ENCODE results near the gene NUDT3. TPM values are rescaled to one million over a fixed set of nuclear protein-coding genes. Genes with fewer than 3 reads are reported as not detected.

The NUDT3 gene
- total RNA-seq, 1 experiment from 2014 or later = 41.7 TPM

GRCh38 chr6:34305982-34306708 lies 86.3 kb downstream of the NUDT3 start:
- H3K27ac ChIP-seq (ENCODE audit: low read length) = no peak overlapping the region
- H3K36me3 ChIP-seq (ENCODE audit: insufficient read depth, low read length) = no peaks in the 10 kb centered on the region
- no peak overlapping the region for H3K9ac ChIP-seq (ENCODE audit: low read length)
- H3K27me3 ChIP-seq (ENCODE audit: low read length) = no peaks in the 10 kb centered on the region
- H4K20me1 ChIP-seq (ENCODE audit: insufficient read depth, low read depth, low read length) = no peaks in the 10 kb centered on the region
- DNase-seq = no peak
- no peak overlapping the region for H2AFZ ChIP-seq (ENCODE audit: low read length)
- H3K4me1 ChIP-seq (ENCODE audit: low read length) = no peaks in the 10 kb centered on the region; the same call in 1 of the 2 replicates
- peaks cover 91% of the 10 kb centered on the region for H3K79me2 ChIP-seq (ENCODE audit: low read length)
- no peak overlapping the region for H3K4me2 ChIP-seq (ENCODE audit: low read depth, low read length, poor library complexity, severe bottlenecking)
- no peak overlapping the region for H3K4me3 ChIP-seq (ENCODE audit: low read length)
- H3K9me3 ChIP-seq (ENCODE audit: low read length) = no peaks in the 10 kb centered on the region
- no peaks in the 10 kb centered on the region for H3K9me2 ChIP-seq (replicated peaks; ENCODE audit: insufficient read depth, low read length)

GRCh38 chr6:34305497-34305896 lies 87.0 kb downstream of the NUDT3 start:
- Histone ChIP-seq H3K9me2 (replicated peaks; ENCODE audit: insufficient read depth, low read length) (no peaks in the 10 kb centered on the region), H4K20me1 (ENCODE audit: insufficient read depth, low read depth, low read length) (no peaks in the 10 kb centered on the region), H3K79me2 (ENCODE audit: low read length) (peaks cover 91% of the 10 kb centered on the region)

GRCh38 chr6:34304164-34304563 lies 88.3 kb downstream of the NUDT3 start:
- Histone ChIP-seq H3K4me2 (ENCODE audit: low read depth, low read length, poor library complexity, severe bottlenecking) (no peak overlapping the region), H3K27ac (ENCODE audit: low read length) (no peak overlapping the region), H3K9me3 (ENCODE audit: low read length) (no peaks in the 10 kb centered on the region), H3K4me1 (ENCODE audit: low read length) (peaks cover 9% of the 10 kb centered on the region), H4K20me1 (ENCODE audit: insufficient read depth, low read depth, low read length) (no peaks in the 10 kb centered on the region), H3K36me3 (ENCODE audit: insufficient read depth, low read length) (no peaks in the 10 kb centered on the region), H3K4me3 (ENCODE audit: low read length) (no peak overlapping the region), H3K9ac (ENCODE audit: low read length) (no peak overlapping the region), H3K79me2 (ENCODE audit: low read length) (peaks cover 88% of the 10 kb centered on the region), H3K27me3 (ENCODE audit: low read length) (no peaks in the 10 kb centered on the region), H2AFZ (ENCODE audit: low read length) (no peak overlapping the region), H3K9me2 (replicated peaks; ENCODE audit: insufficient read depth, low read length) (no peaks in the 10 kb centered on the region)
- DNase-seq = no peak

More at GRCh38 chr6:34305497-34305896, 87.0 kb downstream of the NUDT3 start:
- Histone ChIP-seq H3K27ac (ENCODE audit: low read length) (no peak overlapping the region), H3K9ac (ENCODE audit: low read length) (no peak overlapping the region), H3K9me3 (ENCODE audit: low read length) (no peaks in the 10 kb centered on the region), H3K4me2 (ENCODE audit: low read depth, low read length, poor library complexity, severe bottlenecking) (no peak overlapping the region), H3K4me3 (ENCODE audit: low read length) (no peak overlapping the region), H2AFZ (ENCODE audit: low read length) (no peak overlapping the region), H3K36me3 (ENCODE audit: insufficient read depth, low read length) (no peaks in the 10 kb centered on the region), H3K4me1 (ENCODE audit: low read length) (peaks cover 6% of the 10 kb centered on the region; the same call in 1 of the 2 replicates), H3K27me3 (ENCODE audit: low read length) (no peaks in the 10 kb centered on the region)
- DNase-seq = no peak

DNA sequence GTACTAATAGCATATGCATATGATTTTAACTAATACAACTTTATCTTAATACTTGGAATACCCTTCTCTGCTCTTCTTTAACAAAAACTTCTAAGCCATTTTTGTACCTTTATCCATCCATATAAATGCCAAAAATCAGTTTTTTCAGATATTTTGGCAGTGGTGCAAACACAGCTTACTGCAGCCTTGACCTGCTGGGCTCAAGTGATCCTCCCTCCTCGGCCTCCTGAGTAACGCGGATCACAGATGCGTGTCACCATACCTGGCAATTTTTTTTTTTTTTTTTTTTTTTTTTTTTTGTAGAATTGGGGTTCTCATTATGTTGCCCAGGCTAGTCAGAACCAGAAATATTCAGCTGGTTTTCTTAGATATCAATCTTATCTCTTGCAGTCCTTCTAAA lies 89.5 kb downstream of the NUDT3 start:
- Histone ChIP-seq H2AFZ (ENCODE audit: low read length) (no peak overlapping the region), H3K79me2 (ENCODE audit: low read length) (peaks cover 88% of the 10 kb centered on the region)

DNA sequence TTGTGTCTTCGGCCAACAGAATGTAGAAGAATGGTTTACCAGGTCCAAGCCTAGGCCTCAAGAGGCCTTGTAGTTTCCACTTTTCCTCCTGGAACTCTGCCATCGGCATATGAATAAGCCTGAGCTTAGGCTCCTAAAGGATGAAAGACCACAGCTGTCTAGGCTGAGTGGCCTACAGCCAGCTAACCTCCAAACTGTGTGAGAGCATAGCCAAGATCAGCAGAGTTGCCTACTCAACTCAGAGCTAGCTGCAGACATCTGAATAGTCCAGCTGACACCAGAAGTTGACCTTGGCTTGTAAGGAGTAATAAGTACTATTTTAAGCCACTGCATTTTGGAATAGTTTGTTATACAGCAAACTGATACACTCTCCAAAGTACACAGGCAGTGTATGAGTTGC lies 91.1 kb downstream of the NUDT3 start:
- no peak overlapping the region for H3K27ac ChIP-seq (ENCODE audit: low read length)
- H3K79me2 ChIP-seq (ENCODE audit: low read length) = peaks cover 84% of the 10 kb centered on the region
- H3K4me3 ChIP-seq (ENCODE audit: low read length) = no peak overlapping the region
- no peak overlapping the region for H2AFZ ChIP-seq (ENCODE audit: low read length)
- no peaks in the 10 kb centered on the region for H3K36me3 ChIP-seq (ENCODE audit: insufficient read depth, low read length)
- H3K4me2 ChIP-seq (ENCODE audit: low read depth, low read length, poor library complexity, severe bottlenecking) = no peak overlapping the region
- no peaks in the 10 kb centered on the region for H3K9me2 ChIP-seq (replicated peaks; ENCODE audit: insufficient read depth, low read length)
- no peaks in the 10 kb centered on the region for H3K9me3 ChIP-seq (ENCODE audit: low read length)
- H3K9ac ChIP-seq (ENCODE audit: low read length) = no peak overlapping the region
- no peak for DNase-seq
- peaks cover 15% of the 10 kb centered on the region for H3K4me1 ChIP-seq (ENCODE audit: low read length)
- no peaks in the 10 kb centered on the region for H4K20me1 ChIP-seq (ENCODE audit: insufficient read depth, low read depth, low read length)
- no peaks in the 10 kb centered on the region for H3K27me3 ChIP-seq (ENCODE audit: low read length)

More for the DNA sequence above, 89.5 kb downstream of the NUDT3 start:
- Histone ChIP-seq H3K27ac (ENCODE audit: low read length) (no peak overlapping the region), H3K4me3 (ENCODE audit: low read length) (no peak overlapping the region), H3K36me3 (ENCODE audit: insufficient read depth, low read length) (no peaks in the 10 kb centered on the region), H3K4me1 (ENCODE audit: low read length) (peaks cover 12% of the 10 kb centered on the region), H4K20me1 (ENCODE audit: insufficient read depth, low read depth, low read length) (no peaks in the 10 kb centered on the region), H3K4me2 (ENCODE audit: low read depth, low read length, poor library complexity, severe bottlenecking) (no peak overlapping the region), H3K27me3 (ENCODE audit: low read length) (no peaks in the 10 kb centered on the region), H3K9me3 (ENCODE audit: low read length) (no peaks in the 10 kb centered on the region), H3K9ac (ENCODE audit: low read length) (no peak overlapping the region), H3K9me2 (replicated peaks; ENCODE audit: insufficient read depth, low read length) (no peaks in the 10 kb centered on the region)
- no peak for DNase-seq

- peaks cover 22% of the 10 kb centered on the region for H3K4me1 ChIP-seq (ENCODE audit: low read length)
- no peaks in the 10 kb centered on the region for H3K27me3 ChIP-seq (ENCODE audit: low read length)
- no peaks in the 10 kb centered on the region for H3K9me2 ChIP-seq (replicated peaks; ENCODE audit: insufficient read depth, low read length)
- no peak overlapping the region for H3K4me3 ChIP-seq (ENCODE audit: low read length)
- H4K20me1 ChIP-seq (ENCODE audit: insufficient read depth, low read depth, low read length) = no peaks in the 10 kb centered on the region
- no peak overlapping the region for H3K4me2 ChIP-seq (ENCODE audit: low read depth, low read length, poor library complexity, severe bottlenecking)
- peaks cover 80% of the 10 kb centered on the region for H3K79me2 ChIP-seq (ENCODE audit: low read length)
- H3K9me3 ChIP-seq (ENCODE audit: low read length) = no peaks in the 10 kb centered on the region
- no peak overlapping the region for H2AFZ ChIP-seq (ENCODE audit: low read length)
- no peak overlapping the region for H3K9ac ChIP-seq (ENCODE audit: low read length)
- no peaks in the 10 kb centered on the region for H3K36me3 ChIP-seq (ENCODE audit: insufficient read depth, low read length)
- no peak overlapping the region for H3K27ac ChIP-seq (ENCODE audit: low read length)
- no peak for DNase-seq
Observed at GRCh38 chr6:34300332-34300751, 92.1 kb downstream of the NUDT3 start.

DNA sequence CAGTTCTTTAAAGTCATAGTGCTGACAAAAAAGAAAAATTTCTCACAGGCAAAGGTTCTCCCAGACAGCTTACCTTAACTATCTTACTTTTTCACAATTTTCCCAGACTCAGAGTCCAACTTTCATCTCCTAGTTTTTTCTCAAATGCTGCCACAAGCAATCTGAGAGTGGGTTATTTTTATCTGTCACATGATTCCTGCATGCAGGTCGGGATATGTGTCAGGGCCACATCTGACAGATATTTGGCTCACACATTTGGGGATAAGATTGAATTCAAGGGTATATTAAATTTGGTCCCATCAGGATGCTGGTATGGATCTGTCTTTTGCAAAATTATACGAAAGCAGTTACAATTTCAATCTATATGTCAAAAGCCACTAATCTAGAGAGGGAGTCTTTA lies 93.5 kb downstream of the NUDT3 start:
- Histone ChIP-seq H3K27ac (ENCODE audit: low read length) (no peak overlapping the region), H3K4me1 (ENCODE audit: low read length) (peaks cover 22% of the 10 kb centered on the region)

DNA sequence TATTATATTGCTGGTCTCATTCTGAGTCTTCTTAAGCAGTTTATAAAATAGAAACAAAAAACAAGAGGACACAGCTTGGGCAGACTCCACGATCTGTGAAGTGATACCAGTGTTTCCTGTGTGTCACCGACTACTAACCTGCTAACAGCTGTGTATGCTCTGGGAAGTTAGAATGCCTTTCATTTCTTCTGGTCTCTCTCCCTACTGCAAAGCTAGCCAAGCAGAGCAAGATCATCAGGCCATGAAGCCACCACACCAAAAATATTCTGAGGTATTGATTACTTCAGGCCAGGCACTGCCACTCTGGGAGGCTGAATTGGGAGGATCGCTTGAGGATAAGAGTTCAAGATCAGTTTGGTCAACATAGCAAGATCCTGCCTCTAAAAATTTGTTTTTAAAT lies 96.7 kb downstream of the NUDT3 start:
- DNase-seq = no peak
- Histone ChIP-seq H3K9me2 (replicated peaks; ENCODE audit: insufficient read depth, low read length) (no peaks in the 10 kb centered on the region), H3K27ac (ENCODE audit: low read length) (peak overlapping the region; percentile 42; the same call in 1 of the 2 replicates), H3K4me3 (ENCODE audit: low read length) (no peak overlapping the region), H3K4me1 (ENCODE audit: low read length) (peaks cover 18% of the 10 kb centered on the region), H3K27me3 (ENCODE audit: low read length) (no peaks in the 10 kb centered on the region), H4K20me1 (ENCODE audit: insufficient read depth, low read depth, low read length) (no peaks in the 10 kb centered on the region), H3K9me3 (ENCODE audit: low read length) (no peaks in the 10 kb centered on the region), H3K4me2 (ENCODE audit: low read depth, low read length, poor library complexity, severe bottlenecking) (no peak overlapping the region), H3K36me3 (ENCODE audit: insufficient read depth, low read length) (peaks cover 12% of the 10 kb centered on the region; the same call in 1 of the 2 replicates), H3K79me2 (ENCODE audit: low read length) (peaks cover 46% of the 10 kb centered on the region), H2AFZ (ENCODE audit: low read length) (no peak overlapping the region), H3K9ac (ENCODE audit: low read length) (no peak overlapping the region)

More for the DNA sequence above, 93.5 kb downstream of the NUDT3 start:
- DNase-seq = no peak
- no peak overlapping the region for H3K9ac ChIP-seq (ENCODE audit: low read length)
- no peaks in the 10 kb centered on the region for H3K9me3 ChIP-seq (ENCODE audit: low read length)
- H3K4me3 ChIP-seq (ENCODE audit: low read length) = no peak overlapping the region
- H3K4me2 ChIP-seq (ENCODE audit: low read depth, low read length, poor library complexity, severe bottlenecking) = no peak overlapping the region
- H3K27me3 ChIP-seq (ENCODE audit: low read length) = no peaks in the 10 kb centered on the region
- H4K20me1 ChIP-seq (ENCODE audit: insufficient read depth, low read depth, low read length) = no peaks in the 10 kb centered on the region
- H2AFZ ChIP-seq (ENCODE audit: low read length) = no peak overlapping the region
- H3K9me2 ChIP-seq (replicated peaks; ENCODE audit: insufficient read depth, low read length) = no peaks in the 10 kb centered on the region
- H3K36me3 ChIP-seq (ENCODE audit: insufficient read depth, low read length) = no peaks in the 10 kb centered on the region
- peaks cover 68% of the 10 kb centered on the region for H3K79me2 ChIP-seq (ENCODE audit: low read length)
